Measurements from ENCODE around the gene B3GAT2. TPM values are rescaled to one million over a fixed set of nuclear protein-coding genes. Genes with fewer than 3 reads are reported as not detected.
"Not testable (repeated sequence)": the region's sequence is repeated elsewhere in the genome, so short reads cannot be mapped to it uniquely, and the experiment has no call there.

Gene B3GAT2
- total and polyA plus RNA-seq, 2 donors (not counting 1 experiment from before 2014, with no cell fraction given), result not detected

DNA sequence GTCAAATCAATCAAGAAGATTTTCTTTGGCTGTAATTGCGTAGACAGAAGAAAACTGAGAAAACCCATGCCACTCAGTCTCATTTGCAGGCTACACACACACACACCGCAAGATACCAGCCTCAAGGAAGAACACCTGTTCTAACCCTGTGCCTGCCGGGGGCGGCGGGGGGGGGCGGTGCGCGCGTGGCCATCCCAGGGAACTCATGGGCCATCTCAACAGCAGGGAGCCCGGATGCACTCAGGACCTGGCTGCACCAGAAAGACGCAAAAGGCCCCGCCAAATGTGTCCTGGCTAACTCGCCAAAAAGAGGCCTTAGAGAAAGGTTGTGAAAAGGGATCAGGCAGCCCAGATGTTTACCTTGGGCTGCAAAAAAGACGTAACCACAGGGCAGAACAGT is 2.1 kb downstream of the B3GAT2 start:
- H3K79me2 ChIP-seq (ENCODE audit: control insufficient read depth, insufficient read depth, low read length), result no peaks in the 10 kb centered on the region
- peaks cover 22% of the 10 kb centered on the region for H3K27me3 ChIP-seq (ENCODE audit: control insufficient read depth, insufficient read depth, low read length)
- H3K4me2 ChIP-seq (ENCODE audit: extremely low read depth, insufficient read depth, low read length), result no peak overlapping the region
- peaks cover 2% of the 10 kb centered on the region for H3K4me1 ChIP-seq (ENCODE audit: control insufficient read depth, extremely low read depth, insufficient read depth, low read length)
- TF ChIP-seq CTCF (conservative IDR thresholded peaks at IDR 0.05 in 1 of 2, IDR thresholded peaks at IDR 0.05 in 1 of 2; ENCODE audit: low read depth in 1 of 2, low read length in 2 of 2) (no peak), EZH2 (IDR thresholded peaks at IDR 0.05; ENCODE audit: low read length, missing control alignments) (no peak)
- no peaks in the 10 kb centered on the region for H4K20me1 ChIP-seq (ENCODE audit: control insufficient read depth, extremely low read depth, insufficient read depth, low read length)
- H3K9ac ChIP-seq (ENCODE audit: insufficient read depth, low read length), result no peak overlapping the region
- no peaks in the 10 kb centered on the region for H3K36me3 ChIP-seq (ENCODE audit: control insufficient read depth, insufficient read depth, low read length)
- no peak overlapping the region for H3K4me3 ChIP-seq (replicated peaks in 1 of 4; ENCODE audit: control extremely low read depth in 1 of 4, insufficient read depth in 1 of 4, low read depth in 3 of 4, low read length in 4 of 4)
- no peaks in the 10 kb centered on the region for H3K9me3 ChIP-seq (ENCODE audit: control insufficient read depth, insufficient read depth, low read depth, low read length)
- DNase-seq (ENCODE audit: low read depth in 2 of 2), result no peak
- H2AFZ ChIP-seq (ENCODE audit: low read length), result no peak overlapping the region
- H3K27ac ChIP-seq (ENCODE audit: insufficient read depth, low read length), result no peak overlapping the region

- Histone ChIP-seq H3K9ac (ENCODE audit: insufficient read depth, low read length) (no peak overlapping the region), H3K79me2 (ENCODE audit: control insufficient read depth, insufficient read depth, low read length) (no peaks in the 10 kb centered on the region)
- DNase-seq (ENCODE audit: low read depth in 2 of 2), result no peak
These were observed 2.7 kb downstream of the B3GAT2 start for GRCh38 chr6:70954176-70954575.

DNA sequence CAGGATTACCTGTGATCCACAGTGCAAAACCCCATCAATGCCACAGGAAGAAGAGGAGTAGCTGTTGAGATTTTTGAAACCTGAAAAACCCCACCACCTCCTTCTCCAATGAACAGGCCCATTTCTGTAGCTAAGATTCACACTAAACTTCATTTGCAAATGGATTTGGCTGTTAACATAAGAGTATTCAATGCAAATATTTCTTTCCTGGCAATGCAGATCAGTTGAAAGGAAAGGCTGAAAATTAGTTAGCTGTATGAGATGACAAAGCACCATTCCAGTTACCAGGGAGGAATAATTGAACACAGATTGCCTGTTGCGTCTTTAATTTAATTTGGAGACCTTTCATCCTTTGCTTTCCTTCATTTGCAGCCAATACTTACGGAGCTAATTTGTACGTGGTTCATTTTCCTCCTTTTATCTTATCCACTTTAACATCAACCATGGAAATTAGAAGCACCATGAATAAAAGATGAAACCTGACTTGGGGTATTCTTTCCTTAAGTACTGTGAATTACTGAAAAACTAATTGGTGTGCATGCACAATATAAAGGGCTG is 4.2 kb downstream of the B3GAT2 start:
- H3K27ac ChIP-seq (ENCODE audit: insufficient read depth, low read length), result no peak overlapping the region

More at GRCh38 chr6:70954176-70954575, 2.7 kb downstream of the B3GAT2 start:
- no peak overlapping the region for H2AFZ ChIP-seq (ENCODE audit: low read length)
- H3K4me3 ChIP-seq (replicated peaks in 1 of 4; ENCODE audit: control extremely low read depth in 1 of 4, insufficient read depth in 1 of 4, low read depth in 3 of 4, low read length in 4 of 4), result no peak overlapping the region
- peaks cover 22% of the 10 kb centered on the region for H3K27me3 ChIP-seq (ENCODE audit: control insufficient read depth, insufficient read depth, low read length)
- peaks cover 2% of the 10 kb centered on the region for H3K4me1 ChIP-seq (ENCODE audit: control insufficient read depth, extremely low read depth, insufficient read depth, low read length)
- no peak for TF ChIP-seq EZH2 (IDR thresholded peaks at IDR 0.05; ENCODE audit: low read length, missing control alignments)
- TF ChIP-seq CTCF (conservative IDR thresholded peaks at IDR 0.05 in 1 of 2, IDR thresholded peaks at IDR 0.05 in 1 of 2; ENCODE audit: low read depth in 1 of 2, low read length in 2 of 2), result no peak
- no peaks in the 10 kb centered on the region for H4K20me1 ChIP-seq (ENCODE audit: control insufficient read depth, extremely low read depth, insufficient read depth, low read length)
- H3K9me3 ChIP-seq (ENCODE audit: control insufficient read depth, insufficient read depth, low read depth, low read length), result no peaks in the 10 kb centered on the region
- H3K27ac ChIP-seq (ENCODE audit: insufficient read depth, low read length), result no peak overlapping the region
- H3K4me2 ChIP-seq (ENCODE audit: extremely low read depth, insufficient read depth, low read length), result no peak overlapping the region
- H3K36me3 ChIP-seq (ENCODE audit: control insufficient read depth, insufficient read depth, low read length), result no peaks in the 10 kb centered on the region

DNA sequence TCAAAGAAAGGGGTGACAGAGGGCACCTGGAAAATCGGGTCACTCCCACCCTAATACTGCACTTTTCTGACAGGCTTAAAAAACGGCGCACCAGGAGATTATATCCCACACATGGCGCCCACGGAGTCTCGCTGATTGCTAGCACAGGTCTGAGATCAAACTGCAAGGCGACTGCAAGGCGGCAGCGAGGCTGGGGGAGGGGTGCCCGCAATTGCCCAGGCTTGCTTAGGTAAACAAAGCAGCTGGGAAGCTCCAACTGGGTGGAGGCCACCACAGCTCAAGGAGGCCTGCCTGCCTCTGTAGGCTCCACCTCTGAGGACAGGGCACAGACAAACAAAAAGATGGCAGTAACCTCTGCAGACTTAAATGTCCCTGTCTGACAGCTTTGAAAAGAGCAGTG is 12.5 kb downstream of the B3GAT2 start:
- H3K79me2 ChIP-seq (ENCODE audit: control insufficient read depth, insufficient read depth, low read length); H2AFZ ChIP-seq (ENCODE audit: low read length); H3K9me3 ChIP-seq (ENCODE audit: control insufficient read depth, insufficient read depth, low read depth, low read length); H3K36me3 ChIP-seq (ENCODE audit: control insufficient read depth, insufficient read depth, low read length); DNase-seq (ENCODE audit: low read depth in 2 of 2); H3K9ac ChIP-seq (ENCODE audit: insufficient read depth, low read length); H3K4me1 ChIP-seq (ENCODE audit: control insufficient read depth, extremely low read depth, insufficient read depth, low read length); H3K4me2 ChIP-seq (ENCODE audit: extremely low read depth, insufficient read depth, low read length); H4K20me1 ChIP-seq (ENCODE audit: control insufficient read depth, extremely low read depth, insufficient read depth, low read length); H3K27me3 ChIP-seq (ENCODE audit: control insufficient read depth, insufficient read depth, low read length); H3K4me3 ChIP-seq (replicated peaks in 1 of 4; ENCODE audit: control extremely low read depth in 1 of 4, insufficient read depth in 1 of 4, low read depth in 3 of 4, low read length in 4 of 4); H3K27ac ChIP-seq (ENCODE audit: insufficient read depth, low read length): not testable (repeated sequence)

More for the DNA sequence above, 4.2 kb downstream of the B3GAT2 start:
- no peak overlapping the region for H3K4me2 ChIP-seq (ENCODE audit: extremely low read depth, insufficient read depth, low read length)
- DNase-seq (ENCODE audit: low read depth in 2 of 2), result no peak
- H2AFZ ChIP-seq (ENCODE audit: low read length), result no peak overlapping the region
- H3K4me3 ChIP-seq (replicated peaks in 1 of 4; ENCODE audit: control extremely low read depth in 1 of 4, insufficient read depth in 1 of 4, low read depth in 3 of 4, low read length in 4 of 4), result no peak overlapping the region
- H3K4me1 ChIP-seq (ENCODE audit: control insufficient read depth, extremely low read depth, insufficient read depth, low read length), result peaks cover 2% of the 10 kb centered on the region
- no peaks in the 10 kb centered on the region for H3K9me3 ChIP-seq (ENCODE audit: control insufficient read depth, insufficient read depth, low read depth, low read length)
- H3K79me2 ChIP-seq (ENCODE audit: control insufficient read depth, insufficient read depth, low read length), result no peaks in the 10 kb centered on the region
- no peaks in the 10 kb centered on the region for H3K36me3 ChIP-seq (ENCODE audit: control insufficient read depth, insufficient read depth, low read length)
- no peak overlapping the region for H3K9ac ChIP-seq (ENCODE audit: insufficient read depth, low read length)
- H4K20me1 ChIP-seq (ENCODE audit: control insufficient read depth, extremely low read depth, insufficient read depth, low read length), result no peaks in the 10 kb centered on the region
- TF ChIP-seq CTCF (conservative IDR thresholded peaks at IDR 0.05 in 1 of 2, IDR thresholded peaks at IDR 0.05 in 1 of 2; ENCODE audit: low read depth in 1 of 2, low read length in 2 of 2), result no peak
- no peak for TF ChIP-seq EZH2 (IDR thresholded peaks at IDR 0.05; ENCODE audit: low read length, missing control alignments)
- H3K27me3 ChIP-seq (ENCODE audit: control insufficient read depth, insufficient read depth, low read length), result peaks cover 15% of the 10 kb centered on the region
